CD8-positive, alpha-beta memory T cell (primary cell): ENCODE data around the gene SLC46A1. TPM values are rescaled to one million over a fixed set of nuclear protein-coding genes. Genes with fewer than 3 reads are reported as not detected.

ENCODE experiments used
- CTCF ChIA-PET: fragments of 350-600 bp; sonication (Branson Sonifier 250); formaldehyde crosslinking; loops from one replicate; lab custom pipeline; 2021; ENCODE audit warnings: antibody characterized with exemption; lab: Charles Lee
- POLR2A ChIA-PET: fragments of 350-600 bp; sonication (Branson Sonifier 250); formaldehyde crosslinking; loops from one replicate; lab custom pipeline; 2021; ENCODE audit warnings: antibody characterized with exemption; lab: Charles Lee
- DNase-seq, 5 donors: peaks; one replicate each; pipeline versions ENCODE4 v3.0.0 to v3.0.0-alpha.2; 2020 to 2022; ENCODE audit warnings: mixed read lengths in 1 of 5
- H3K27ac ChIP-seq: one replicate; pipeline ENCODE4 v1.7.0; 2013; ENCODE audit warnings: low read depth, mild to moderate bottlenecking, low read length, moderate library complexity
- H3K27me3 ChIP-seq: 2 replicates; pipeline ENCODE4 v1.7.0; 2013; ENCODE audit warnings: low read length, mild to moderate bottlenecking; ENCODE audit not compliant: insufficient read depth, poor library complexity, severe bottlenecking
- H3K36me3 ChIP-seq: 2 replicates; pipeline ENCODE4 v1.7.0; 2013; ENCODE audit warnings: mild to moderate bottlenecking, low read length, moderate library complexity; ENCODE audit not compliant: insufficient read depth
- H3K4me1 ChIP-seq: 2 replicates; pipeline ENCODE4 v1.7.0; 2013; ENCODE audit warnings: mild to moderate bottlenecking, low read length, moderate library complexity; ENCODE audit not compliant: insufficient read depth
- H3K4me3 ChIP-seq: 2 replicates; pipeline ENCODE4 v1.7.0; 2013; ENCODE audit warnings: mild to moderate bottlenecking, low read length
- H3K9me3 ChIP-seq: 2 replicates; pipeline ENCODE4 v1.7.0; 2013; ENCODE audit warnings: mild to moderate bottlenecking, low read length
- H3K27ac Mint-ChIP-seq, 8 donors: one replicate each; pipeline ENCODE4 v1.8.0; 2020 to 2021; ENCODE audit warnings: mixed read lengths in 8 of 8, mild to moderate bottlenecking in 6 of 8, inconsistent platforms in 3 of 8, moderate library complexity in 3 of 8
- H3K27me3 Mint-ChIP-seq, 2 donors: one replicate each; pipeline ENCODE4 v1.8.0; 2020 to 2021; ENCODE audit warnings: mixed read lengths in 2 of 2, mild to moderate bottlenecking in 1 of 2, moderate library complexity in 1 of 2
- H3K36me3 Mint-ChIP-seq, 3 donors: one replicate each; pipeline ENCODE4 v1.8.0; 2020 to 2021; ENCODE audit warnings: mixed read lengths in 3 of 3, inconsistent platforms in 1 of 3, mild to moderate bottlenecking in 1 of 3
- H3K4me1 Mint-ChIP-seq, 3 donors: one replicate each; pipeline ENCODE4 v1.8.0; 2020 to 2021; ENCODE audit warnings: mixed read lengths in 3 of 3, inconsistent platforms in 1 of 3, mild to moderate bottlenecking in 1 of 3
- H3K4me3 Mint-ChIP-seq, 7 donors: one replicate each; pipeline ENCODE4 v1.8.0; 2020 to 2021; ENCODE audit warnings: mixed read lengths in 7 of 7, mild to moderate bottlenecking in 6 of 7, moderate library complexity in 4 of 7, inconsistent platforms in 2 of 7
- H3K9me3 Mint-ChIP-seq, 5 donors: one replicate each; pipeline ENCODE4 v1.8.0; 2020 to 2022; ENCODE audit warnings: mixed read lengths in 5 of 5, mild to moderate bottlenecking in 3 of 5, moderate library complexity in 2 of 5, inconsistent platforms in 1 of 5
- polyA plus RNA-seq: library from polyadenylated mRNA; unstranded; fragments of 300-500 nt; fragmentation: Illumina TruSeq; gene quantifications from one replicate; pipeline ENCODE4 v1.2.3, GENCODE V29; 2021
- total RNA-seq, 2 experiments: library from RNA; stranded (reverse); gene quantifications; one replicate each; pipeline ENCODE4 v1.2.3, GENCODE V29; 2021

The SLC46A1 gene
- total and polyA plus RNA-seq, 3 experiments from 2014 or later: 5.6 to 6.3 (median 6.0) TPM

- no peaks in the 10 kb centered on the region for H3K36me3 ChIP-seq
- no peaks in the 10 kb centered on the region for H3K9me3 Mint-ChIP-seq
- no peak overlapping the region for H3K4me3 ChIP-seq
- H3K4me1 Mint-ChIP-seq: peaks cover 3 to 7% (median 6%) of the 10 kb centered on the region in 3 donors
- no peaks in the 10 kb centered on the region for H3K9me3 ChIP-seq
- CTCF ChIA-PET: no interaction called here
- H3K36me3 Mint-ChIP-seq: no peaks in the 10 kb centered on the region
- no peaks in the 10 kb centered on the region for H3K27me3 ChIP-seq
- H3K4me3 Mint-ChIP-seq: no peak overlapping the region
- H3K27ac Mint-ChIP-seq: no peak overlapping the region
- POLR2A ChIA-PET: no interaction called here
- peaks cover 15 to 26% of the 10 kb centered on the region in 2 donors for H3K27me3 Mint-ChIP-seq
- no peak overlapping the region for H3K27ac ChIP-seq
- no peaks in the 10 kb centered on the region for H3K4me1 ChIP-seq
- DNase-seq: no peak
These were observed 6.1 kb upstream of the SLC46A1 start for GRCh38 chr17:28412099-28412498.

GRCh38 chr17:28407974-28408306 lies 1.9 kb upstream of the SLC46A1 start:
- peaks cover 6% of the 10 kb centered on the region for H3K4me1 ChIP-seq
- Mint-ChIP-seq H3K36me3 (no peaks in the 10 kb centered on the region), H3K4me1 (peaks cover 6 to 16% (median 13%) of the 10 kb centered on the region in 3 donors), H3K9me3 (no peaks in the 10 kb centered on the region), H3K27ac (no peak overlapping the region), H3K4me3 (peak overlapping the region in 2 of 7 donors; percentile 44 to 60), H3K27me3 (peaks cover 10 to 13% of the 10 kb centered on the region in 2 donors)
- H3K9me3 ChIP-seq: no peaks in the 10 kb centered on the region
- H3K4me3 ChIP-seq: no peak overlapping the region
- CTCF ChIA-PET: interaction anchor here (1.2 to 6.0 kb wide), 2 partner anchors 9 to 14 kb away, joined by 3 to 33 read pairs; no protein-coding TSS in a partner anchor
- DNase-seq: no peak
- POLR2A ChIA-PET: no interaction called here
- no peaks in the 10 kb centered on the region for H3K27me3 ChIP-seq
- H3K27ac ChIP-seq: no peak overlapping the region
- no peaks in the 10 kb centered on the region for H3K36me3 ChIP-seq

- Mint-ChIP-seq H3K9me3 (no peaks in the 10 kb centered on the region), H3K4me3 (peak overlapping the region in 5 of 7 donors; percentile 44 to 85 (median 56)), H3K27ac (peak overlapping the region in 1 of 8 donors; percentile 52), H3K36me3 (no peaks in the 10 kb centered on the region), H3K4me1 (peaks cover 6 to 16% (median 14%) of the 10 kb centered on the region in 3 donors), H3K27me3 (peaks cover 10 to 13% of the 10 kb centered on the region in 2 donors)
- Histone ChIP-seq H3K27ac (no peak overlapping the region), H3K4me3 (no peak overlapping the region), H3K9me3 (no peaks in the 10 kb centered on the region), H3K36me3 (no peaks in the 10 kb centered on the region), H3K4me1 (peaks cover 6% of the 10 kb centered on the region), H3K27me3 (no peaks in the 10 kb centered on the region)
- POLR2A ChIA-PET: no interaction called here
- CTCF ChIA-PET: interaction anchor here (0.5 to 6.0 kb wide), 4 partner anchors 10 to 50 kb away, joined by 3 to 33 read pairs (median 3); partner anchors contain the start of gene POLDIP2
- no peak for DNase-seq
These were observed 1.3 kb upstream of the SLC46A1 start for GRCh38 chr17:28407130-28407973.

GRCh38 chr17:28406473-28406814 lies 432 bp upstream of the SLC46A1 start:
- no peak for DNase-seq
- H3K4me3 ChIP-seq: peak overlapping the region; percentile 56
- Mint-ChIP-seq H3K4me1 (peaks cover 6 to 16% (median 14%) of the 10 kb centered on the region in 3 donors), H3K27me3 (peaks cover 10 to 13% of the 10 kb centered on the region in 2 donors), H3K36me3 (no peaks in the 10 kb centered on the region), H3K27ac (peak overlapping the region in 3 of 8 donors; percentile 26 to 82 (median 43)), H3K4me3 (peak overlapping the region; percentile 57 to 85 (median 82)), H3K9me3 (no peaks in the 10 kb centered on the region)
- H3K27me3 ChIP-seq: no peaks in the 10 kb centered on the region
- ChIA-PET CTCF (interaction anchor here (0.5 to 6.0 kb wide), 2 partner anchors 11 to 22 kb away, joined by 3 to 33 read pairs; no protein-coding TSS in a partner anchor), POLR2A (no interaction called here)
- H3K4me1 ChIP-seq: peaks cover 6% of the 10 kb centered on the region
- H3K36me3 ChIP-seq: no peaks in the 10 kb centered on the region
- no peaks in the 10 kb centered on the region for H3K9me3 ChIP-seq
- no peak overlapping the region for H3K27ac ChIP-seq

- Histone ChIP-seq H3K27me3 (no peaks in the 10 kb centered on the region), H3K4me3 (peak overlapping the region; percentile 56), H3K27ac (no peak overlapping the region), H3K36me3 (no peaks in the 10 kb centered on the region), H3K4me1 (peaks cover 6% of the 10 kb centered on the region), H3K9me3 (no peaks in the 10 kb centered on the region)
- ChIA-PET POLR2A (no interaction called here), CTCF (interaction anchor here (6.0 kb wide), 1 partner anchor 12 kb away, joined by 33 read pairs; no protein-coding TSS in a partner anchor)
- Mint-ChIP-seq H3K27me3 (peaks cover 10 to 12% of the 10 kb centered on the region in 2 donors), H3K4me3 (peak overlapping the region; percentile 75 to 88 (median 80)), H3K27ac (peak overlapping the region in 2 of 8 donors; percentile 43 to 46), H3K9me3 (no peaks in the 10 kb centered on the region), H3K36me3 (no peaks in the 10 kb centered on the region), H3K4me1 (peaks cover 6 to 16% (median 14%) of the 10 kb centered on the region in 3 donors)
- no peak for DNase-seq
These were observed 1.0 kb downstream of the SLC46A1 start for GRCh38 chr17:28404812-28405570.

- no peaks in the 10 kb centered on the region for H3K9me3 ChIP-seq
- ChIA-PET POLR2A (no interaction called here), CTCF (interaction anchor here (6.0 kb wide), 1 partner anchor 13 kb away, joined by 33 read pairs; no protein-coding TSS in a partner anchor)
- no peaks in the 10 kb centered on the region for H3K27me3 ChIP-seq
- Mint-ChIP-seq H3K9me3 (no peaks in the 10 kb centered on the region), H3K36me3 (no peaks in the 10 kb centered on the region), H3K4me3 (peak overlapping the region; percentile 20 to 88 (median 61)), H3K27ac (no peak overlapping the region), H3K27me3 (peaks cover 10 to 12% of the 10 kb centered on the region in 2 donors), H3K4me1 (peaks cover 6 to 16% (median 14%) of the 10 kb centered on the region in 3 donors)
- H3K4me3 ChIP-seq: no peak overlapping the region
- no peak for DNase-seq
- peaks cover 6% of the 10 kb centered on the region for H3K4me1 ChIP-seq
- no peak overlapping the region for H3K27ac ChIP-seq
- H3K36me3 ChIP-seq: no peaks in the 10 kb centered on the region
These were observed 1.6 kb downstream of the SLC46A1 start for GRCh38 chr17:28404461-28404811.

- Histone ChIP-seq H3K9me3 (no peaks in the 10 kb centered on the region), H3K36me3 (no peaks in the 10 kb centered on the region), H3K27me3 (no peaks in the 10 kb centered on the region), H3K4me1 (peaks cover 6% of the 10 kb centered on the region), H3K27ac (no peak overlapping the region), H3K4me3 (no peak overlapping the region)
- no peak for DNase-seq
- Mint-ChIP-seq H3K27ac (no peak overlapping the region), H3K36me3 (no peaks in the 10 kb centered on the region), H3K4me3 (peak overlapping the region in 4 of 7 donors; percentile 61 to 88 (median 70)), H3K9me3 (no peaks in the 10 kb centered on the region), H3K27me3 (peaks cover 10 to 12% of the 10 kb centered on the region in 2 donors), H3K4me1 (peaks cover 6 to 16% (median 14%) of the 10 kb centered on the region in 3 donors)
- CTCF ChIA-PET: interaction anchor here (6.0 kb wide), 1 partner anchor 13 kb away, joined by 33 read pairs; no protein-coding TSS in a partner anchor
- POLR2A ChIA-PET: no interaction called here
These were observed 2.0 kb downstream of the SLC46A1 start for GRCh38 chr17:28404007-28404406.
